CD4-positive, alpha-beta T cell treated with Interleukin-15 for 1 hour (primary cell): Measurements from ENCODE around the gene MEF2A.
"Not testable (repeated sequence)": the region's sequence is repeated elsewhere in the genome, so short reads cannot be mapped to it uniquely, and the experiment has no call there.

Source experiments
- DNase-seq: peaks from one replicate; pipeline ENCODE4 v3.0.0-alpha.2; 2020

MEF2A gene

GRCh38 chr15:99656205-99656604, 90.4 kb downstream of the MEF2A start:
- no peak for DNase-seq

GRCh38 chr15:99657996-99658395, 92.2 kb downstream of the MEF2A start:
- DNase-seq: no peak

- DNase-seq: no peak
These were observed 97.1 kb downstream of the MEF2A start for GRCh38 chr15:99662903-99663302.

- not testable (repeated sequence) for DNase-seq
These were observed 100.3 kb downstream of the MEF2A start for GRCh38 chr15:99666073-99666472.

GRCh38 chr15:99668533-99669182, 102.9 kb downstream of the MEF2A start:
- no peak for DNase-seq

- DNase-seq: no peak
These were observed 103.5 kb downstream of the MEF2A start for GRCh38 chr15:99669250-99669649.

GRCh38 chr15:99671926-99672635, 106.3 kb downstream of the MEF2A start:
- DNase-seq: no peak

- no peak for DNase-seq
These were observed 107.3 kb downstream of the MEF2A start for GRCh38 chr15:99673111-99673510.

- DNase-seq: no peak
These were observed 108.5 kb downstream of the MEF2A start for GRCh38 chr15:99674279-99674678.

GRCh38 chr15:99677540-99678134, 111.9 kb downstream of the MEF2A start:
- no peak for DNase-seq

- no peak for DNase-seq
These were observed 114.5 kb downstream of the MEF2A start for GRCh38 chr15:99680276-99680675.

GRCh38 chr15:99681990-99682389, 116.2 kb downstream of the MEF2A start:
- DNase-seq: no peak

GRCh38 chr15:99682455-99682854, 116.7 kb downstream of the MEF2A start:
- no peak for DNase-seq

- no peak for DNase-seq
These were observed 117.4 kb downstream of the MEF2A start for GRCh38 chr15:99683000-99683670.

- DNase-seq: no peak
These were observed 120.5 kb downstream of the MEF2A start for GRCh38 chr15:99686290-99686689.

- no peak for DNase-seq
These were observed 127.0 kb downstream of the MEF2A start for GRCh38 chr15:99692825-99693224.

- no peak for DNase-seq
These were observed 130.3 kb downstream of the MEF2A start for GRCh38 chr15:99696096-99696495.

- no peak for DNase-seq
These were observed 137.3 kb downstream of the MEF2A start for GRCh38 chr15:99702895-99703602.

GRCh38 chr15:99703603-99704443, 138.0 kb downstream of the MEF2A start:
- DNase-seq: no peak

- DNase-seq: no peak
These were observed 138.7 kb downstream of the MEF2A start for GRCh38 chr15:99704444-99704838.

GRCh38 chr15:99706557-99707303, 140.9 kb downstream of the MEF2A start:
- DNase-seq: no peak
